Measurements from ENCODE around the gene BRAT1.

The BRAT1 gene

GRCh38 chr7:2507208-2507916 is 48.0 kb downstream of the BRAT1 start:
- Mint-ChIP-seq H3K27ac (peak overlapping the region in 2 of 3 experiments; percentile 32 to 63), H3K4me1 (peaks cover 36% of the 10 kb centered on the region), H3K4me3 (no peak overlapping the region), H3K27me3 (ENCODE audit: low read depth) (no peaks in the 10 kb centered on the region), H3K36me3 (ENCODE audit: low read depth) (no peaks in the 10 kb centered on the region), H3K9me3 (no peaks in the 10 kb centered on the region)
- TF ChIP-seq CTCF (IDR thresholded peaks at IDR 0.05; ENCODE audit: unreplicated experiment in 3 of 3) = no peak

- Mint-ChIP-seq H3K27me3 (ENCODE audit: low read depth) (peaks cover 4% of the 10 kb centered on the region), H3K4me3 (no peak overlapping the region), H3K36me3 (ENCODE audit: low read depth) (no peaks in the 10 kb centered on the region)
These were observed 49.9 kb downstream of the BRAT1 start for GRCh38 chr7:2505401-2505800.

GRCh38 chr7:2504889-2505375 is 50.4 kb downstream of the BRAT1 start:
- no peak for TF ChIP-seq CTCF (IDR thresholded peaks at IDR 0.05; ENCODE audit: unreplicated experiment in 3 of 3)
- Mint-ChIP-seq H3K9me3 (no peaks in the 10 kb centered on the region), H3K4me1 (peaks cover 42% of the 10 kb centered on the region)

More at GRCh38 chr7:2505401-2505800, 49.9 kb downstream of the BRAT1 start:
- TF ChIP-seq CTCF (IDR thresholded peaks at IDR 0.05; ENCODE audit: unreplicated experiment in 3 of 3) = no peak
- H3K27ac Mint-ChIP-seq = peak overlapping the region in 1 of 3 experiments; percentile 22
- H3K4me1 Mint-ChIP-seq = peaks cover 40% of the 10 kb centered on the region
- H3K9me3 Mint-ChIP-seq = no peaks in the 10 kb centered on the region

DNA sequence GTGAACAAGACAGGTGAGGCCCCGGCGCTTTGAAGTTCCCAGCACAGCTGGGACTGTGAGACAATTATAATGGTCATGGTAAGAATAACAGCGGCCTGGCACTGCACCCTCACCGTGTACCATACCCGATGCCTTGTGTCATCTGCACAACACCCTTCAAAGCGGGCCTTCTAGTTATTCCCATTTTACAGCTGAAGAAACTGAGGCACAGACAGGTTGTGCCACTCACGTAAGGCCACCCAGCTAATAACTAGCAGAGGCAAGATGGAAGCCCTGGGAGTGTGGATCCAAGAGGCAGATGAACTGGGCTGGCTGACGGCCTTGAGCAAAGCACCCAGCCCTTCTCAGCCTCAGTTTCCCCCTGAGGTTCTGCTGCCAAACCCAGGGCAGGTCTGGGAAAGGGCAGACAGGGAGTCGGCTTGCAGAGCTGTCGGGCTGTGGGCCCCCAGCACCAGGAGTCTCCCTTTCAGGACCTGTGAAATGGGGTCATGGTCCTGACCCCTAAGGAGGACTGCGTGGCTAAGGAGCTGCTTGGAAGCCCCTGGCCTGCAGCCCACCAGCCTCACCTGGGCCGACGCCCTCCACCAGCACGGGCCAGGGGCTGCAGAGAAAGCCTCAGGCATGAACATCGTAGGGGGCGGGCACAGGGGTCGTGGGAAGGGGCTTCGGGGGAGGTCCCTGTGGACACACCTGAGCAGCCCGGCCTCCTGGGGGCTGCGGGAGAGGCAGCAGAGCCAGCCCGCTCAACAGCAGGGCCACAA is 51.0 kb downstream of the BRAT1 start:
- no peak for TF ChIP-seq CTCF (IDR thresholded peaks at IDR 0.05; ENCODE audit: unreplicated experiment in 3 of 3)
- Mint-ChIP-seq H3K27ac (peak overlapping the region; percentile 50 to 67 (median 66)), H3K36me3 (ENCODE audit: low read depth) (no peaks in the 10 kb centered on the region), H3K4me1 (peaks cover 45% of the 10 kb centered on the region), H3K4me3 (no peak overlapping the region), H3K27me3 (ENCODE audit: low read depth) (peaks cover 4% of the 10 kb centered on the region), H3K9me3 (no peaks in the 10 kb centered on the region)

More at GRCh38 chr7:2504889-2505375, 50.4 kb downstream of the BRAT1 start:
- Mint-ChIP-seq H3K27me3 (ENCODE audit: low read depth) (peaks cover 4% of the 10 kb centered on the region), H3K27ac (peak overlapping the region in 1 of 3 experiments; percentile 22), H3K36me3 (ENCODE audit: low read depth) (no peaks in the 10 kb centered on the region), H3K4me3 (no peak overlapping the region)

DNA sequence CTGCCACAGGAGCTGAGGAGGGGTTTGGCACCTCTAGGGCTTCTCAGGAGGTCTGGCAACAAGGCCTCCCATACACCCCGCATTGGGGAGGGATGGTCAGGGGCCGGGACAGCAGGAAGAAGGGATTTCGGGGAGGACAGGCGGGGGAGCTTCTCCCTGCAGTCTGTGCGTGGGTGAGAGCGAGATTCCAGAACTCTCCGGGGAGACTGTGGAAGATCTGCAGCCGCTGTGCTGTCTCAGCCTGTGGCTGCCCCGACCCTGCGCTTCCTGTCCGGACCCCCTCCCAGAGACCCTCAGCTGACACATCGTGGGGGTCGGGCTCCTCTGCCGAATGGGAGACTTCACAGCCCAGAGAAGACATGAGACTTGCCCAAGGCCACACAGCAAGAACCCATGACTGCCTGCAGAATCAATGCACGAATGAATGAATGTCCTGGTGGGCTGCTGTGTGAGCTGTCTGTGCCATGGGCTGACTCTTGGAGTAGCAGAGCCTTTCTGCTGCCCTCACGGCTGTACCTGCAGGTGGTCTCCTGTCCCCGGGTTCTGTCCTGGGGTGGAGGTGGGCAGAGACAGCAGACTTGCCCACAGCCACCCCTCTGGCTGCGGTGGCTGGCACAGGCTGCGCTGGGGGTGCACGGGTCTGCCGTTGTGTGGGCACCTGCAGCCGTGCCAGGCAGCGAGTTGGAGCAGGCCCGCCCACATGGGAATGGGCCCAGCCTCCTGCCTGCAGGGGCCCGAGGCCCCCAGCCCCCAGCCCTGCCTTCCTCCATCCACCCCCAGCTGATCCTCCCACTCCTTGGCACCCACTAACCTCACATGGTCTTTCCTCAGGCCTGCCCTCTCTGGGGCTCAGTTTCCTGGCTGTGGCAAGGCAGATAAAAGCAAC is 52.0 kb downstream of the BRAT1 start:
- no peaks in the 10 kb centered on the region for H3K9me3 Mint-ChIP-seq
- H3K4me3 Mint-ChIP-seq = no peak overlapping the region
- no peaks in the 10 kb centered on the region for H3K36me3 Mint-ChIP-seq (ENCODE audit: low read depth)
- no peak for TF ChIP-seq CTCF (IDR thresholded peaks at IDR 0.05; ENCODE audit: unreplicated experiment in 3 of 3)
- peaks cover 4% of the 10 kb centered on the region for H3K27me3 Mint-ChIP-seq (ENCODE audit: low read depth)
- H3K4me1 Mint-ChIP-seq = peaks cover 45% of the 10 kb centered on the region
- H3K27ac Mint-ChIP-seq = peak overlapping the region; percentile 62 to 90 (median 87)
